HEK293 (cell line): ENCODE data around the gene TCF7L2.

ENCODE experiments used
- CTCF ChIP-seq: fragments of 450-650 bp; formaldehyde crosslinking; IDR thresholded peaks from 2 replicates; pipeline ENCODE4 v1.5.1; 2016; ENCODE audit warnings: missing biosample characterization, missing genetic modification characterization
- SETDB1 ChIP-seq: IDR thresholded peaks from one replicate; pipeline ENCODE4 v1.6.1; 2017; ENCODE audit warnings: mild to moderate bottlenecking, low read length, moderate library complexity, mixed read lengths; ENCODE audit not compliant: insufficient read length
- YY2 ChIP-seq: fragments of 450-650 bp; formaldehyde crosslinking; IDR thresholded peaks from 2 replicates; pipeline ENCODE4 v1.5.1; 2016; ENCODE audit warnings: missing biosample characterization, missing genetic modification characterization
- ZBTB10 ChIP-seq: fragments of 450-650 bp; formaldehyde crosslinking; IDR thresholded peaks from 2 replicates; pipeline ENCODE4 v1.5.1; 2016; ENCODE audit warnings: missing biosample characterization, missing genetic modification characterization
- ZNF175 ChIP-seq: fragments of 450-650 bp; formaldehyde crosslinking; IDR thresholded peaks from 2 replicates; pipeline ENCODE4 v1.5.1; 2016; ENCODE audit warnings: missing biosample characterization, missing genetic modification characterization
- ZNF24 ChIP-seq: fragments of 450-650 bp; formaldehyde crosslinking; IDR thresholded peaks from 2 replicates; pipeline ENCODE4 v1.5.1; 2016; ENCODE audit warnings: missing biosample characterization, missing genetic modification characterization
- ZNF280D ChIP-seq: fragments of 450-650 bp; formaldehyde crosslinking; IDR thresholded peaks from 2 replicates; pipeline ENCODE4 v1.5.1; 2016; ENCODE audit warnings: missing biosample characterization, missing genetic modification characterization

- TF ChIP-seq CTCF (no peak), ZNF24 (tag by site-specific recombination) (no peak), SETDB1 (no peak), ZBTB10 (no peak), ZNF175 (no peak), YY2 (tag by site-specific recombination) (no peak), ZNF280D (no peak)
Observed at GRCh38 chr10:112969131-112969530, 19.1 kb downstream of the TCF7L2 start.
